H1 (cell line): ENCODE results near the gene SUMF1.

Experiments
- CEBPB ChIP-seq: IDR thresholded peaks from 2 replicates; pipeline ENCODE4 v1.6.1; 2012; ENCODE audit warnings: low read depth, low read length
- EP300 ChIP-seq, 2 experiments: IDR thresholded peaks; 1 replicate in 1 of 2; 2 replicates in 1 of 2; pipeline ENCODE4 v1.6.1; 2011 to 2012; ENCODE audit warnings: low read depth in 2 of 2, low read length in 2 of 2, mild to moderate bottlenecking in 2 of 2, borderline replicate concordance in 1 of 2, inconsistent platforms in 1 of 2, moderate library complexity in 1 of 2
- EZH2 ChIP-seq: fragments of 200-600 bp; sonication (generic); IDR thresholded peaks from 2 replicates; pipeline ENCODE4 v1.7.1; 2012; ENCODE audit warnings: low read depth, mild to moderate bottlenecking, moderate library complexity, low read length, inconsistent platforms; ENCODE audit not compliant: severe bottlenecking
- PHF8 ChIP-seq: fragments of 200-600 bp; sonication (generic); conservative IDR thresholded peaks from 2 replicates; pipeline ENCODE4 v1.7.1; 2012; ENCODE audit warnings: low read depth, mild to moderate bottlenecking, inconsistent platforms, low read length, moderate library complexity
- POLR2A ChIP-seq, 2 experiments: IDR thresholded peaks; 1 replicate in 1 of 2; 2 replicates in 1 of 2; pipeline ENCODE4 v1.6.1; 2011; ENCODE audit warnings: low read depth in 2 of 2, low read length in 2 of 2, mild to moderate bottlenecking in 2 of 2; ENCODE audit errors: control extremely low read depth in 1 of 2
- RAD21 ChIP-seq, 2 experiments: IDR thresholded peaks in 1 of 2; conservative IDR thresholded peaks in 1 of 2; 2 replicates each; pipeline ENCODE4 v1.6.1; 2011; ENCODE audit warnings: low read depth in 2 of 2, low read length in 2 of 2, improper control_type of control experiment in 1 of 2, inconsistent platforms in 1 of 2, mild to moderate bottlenecking in 1 of 2, moderate library complexity in 1 of 2
- SIN3A ChIP-seq, 2 experiments: IDR thresholded peaks in 1 of 2; conservative IDR thresholded peaks in 1 of 2; 2 replicates each; pipeline ENCODE4 v1.6.1; 2011 to 2012; ENCODE audit warnings: low read length in 2 of 2, improper control_type of control experiment in 1 of 2, low read depth in 1 of 2, mild to moderate bottlenecking in 1 of 2
- SIRT6 ChIP-seq: IDR thresholded peaks from one replicate; pipeline ENCODE4 v1.7.1; 2012; ENCODE audit warnings: low read length, inconsistent platforms
- SIX5 ChIP-seq: IDR thresholded peaks from 2 replicates; pipeline ENCODE4 v1.6.1; 2011; ENCODE audit warnings: mild to moderate bottlenecking, low read depth, low read length
- TF ChIP-seq, protein P1 (sequence below), 3 experiments: IDR thresholded peaks; 1 replicate in 2 of 3; 2 replicates in 1 of 3; pipeline versions ENCODE4 v1.5.1 to v1.6.1; 2011; ENCODE audit warnings: low read length in 3 of 3, mild to moderate bottlenecking in 3 of 3, inconsistent platforms in 2 of 3, low read depth in 1 of 3, moderate library complexity in 1 of 3; ENCODE audit not compliant: insufficient read depth in 1 of 3; ENCODE audit errors: control extremely low read depth in 1 of 3

DNA sequence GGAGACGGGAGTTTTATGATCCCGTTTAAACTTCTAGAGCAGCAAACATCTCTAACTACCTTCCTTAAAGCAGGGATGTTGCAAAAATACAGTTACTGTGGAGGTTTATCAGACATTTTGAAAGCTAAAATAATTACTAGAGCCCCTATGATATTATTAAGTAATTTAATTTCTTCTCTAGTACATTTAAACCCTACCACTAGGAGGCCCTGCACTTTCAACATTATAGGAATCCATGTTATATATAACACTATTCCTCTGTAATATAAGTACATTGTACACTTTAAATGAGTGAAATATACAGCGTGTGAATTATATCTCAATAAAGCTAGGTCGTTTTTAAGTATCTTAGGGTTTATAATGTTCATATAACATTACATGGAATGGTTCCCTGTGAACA is 152.4 kb downstream of the SUMF1 start:
- no peak for TF ChIP-seq SIX5
- no peak for TF ChIP-seq CEBPB
- TF ChIP-seq, protein P1, sequence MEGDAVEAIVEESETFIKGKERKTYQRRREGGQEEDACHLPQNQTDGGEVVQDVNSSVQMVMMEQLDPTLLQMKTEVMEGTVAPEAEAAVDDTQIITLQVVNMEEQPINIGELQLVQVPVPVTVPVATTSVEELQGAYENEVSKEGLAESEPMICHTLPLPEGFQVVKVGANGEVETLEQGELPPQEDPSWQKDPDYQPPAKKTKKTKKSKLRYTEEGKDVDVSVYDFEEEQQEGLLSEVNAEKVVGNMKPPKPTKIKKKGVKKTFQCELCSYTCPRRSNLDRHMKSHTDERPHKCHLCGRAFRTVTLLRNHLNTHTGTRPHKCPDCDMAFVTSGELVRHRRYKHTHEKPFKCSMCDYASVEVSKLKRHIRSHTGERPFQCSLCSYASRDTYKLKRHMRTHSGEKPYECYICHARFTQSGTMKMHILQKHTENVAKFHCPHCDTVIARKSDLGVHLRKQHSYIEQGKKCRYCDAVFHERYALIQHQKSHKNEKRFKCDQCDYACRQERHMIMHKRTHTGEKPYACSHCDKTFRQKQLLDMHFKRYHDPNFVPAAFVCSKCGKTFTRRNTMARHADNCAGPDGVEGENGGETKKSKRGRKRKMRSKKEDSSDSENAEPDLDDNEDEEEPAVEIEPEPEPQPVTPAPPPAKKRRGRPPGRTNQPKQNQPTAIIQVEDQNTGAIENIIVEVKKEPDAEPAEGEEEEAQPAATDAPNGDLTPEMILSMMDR (IDR thresholded peaks at IDR 0.05; ENCODE audit: control extremely low read depth in 1 of 3, insufficient read depth in 1 of 3, low read depth in 1 of 3, low read length in 3 of 3), result peak in 1 of 3 experiments; percentile 9; a peak in 2 of 4 replicates
- no peak for TF ChIP-seq EP300 (IDR thresholded peaks at IDR 0.05; ENCODE audit: borderline replicate concordance in 1 of 2, low read depth in 2 of 2, low read length in 2 of 2)
- no peak for TF ChIP-seq EZH2
- TF ChIP-seq RAD21 (IDR thresholded peaks at IDR 0.05 in 1 of 2, conservative IDR thresholded peaks at IDR 0.05 in 1 of 2; ENCODE audit: low read depth in 2 of 2, low read length in 2 of 2), result no peak
- no peak for TF ChIP-seq SIRT6
- no peak for TF ChIP-seq POLR2A (IDR thresholded peaks at IDR 0.05; ENCODE audit: control extremely low read depth in 1 of 2, low read depth in 2 of 2, low read length in 2 of 2)
- no peak for TF ChIP-seq SIN3A (conservative IDR thresholded peaks at IDR 0.05 in 1 of 2, IDR thresholded peaks at IDR 0.05 in 1 of 2; ENCODE audit: low read depth in 1 of 2, low read length in 2 of 2)
- no peak for TF ChIP-seq PHF8
